Parathyroid adenoma (tissue), 2 donors: ENCODE data around the gene P2RX6.
"Not testable (repeated sequence)": the region's sequence is repeated elsewhere in the genome, so short reads cannot be mapped to it uniquely, and the experiment has no call there.

Source experiments
- H2AFZ ChIP-seq: fragments of 300-600 bp; sonication (generic); one replicate; pipeline ENCODE4 v1.7.0; 2017; ENCODE audit warnings: antibody characterized with exemption, mild to moderate bottlenecking
- H3K27ac ChIP-seq: fragments of 300-600 bp; sonication (generic); one replicate; pipeline ENCODE4 v1.7.0; 2017
- H3K27me3 ChIP-seq: fragments of 300-600 bp; sonication (generic); one replicate; pipeline ENCODE4 v1.7.0; 2017; ENCODE audit warnings: low read length; ENCODE audit not compliant: control insufficient read depth, insufficient read depth
- H3K36me3 ChIP-seq: fragments of 300-600 bp; sonication (generic); one replicate; pipeline ENCODE4 v1.7.0; 2017; ENCODE audit warnings: low read length; ENCODE audit not compliant: control insufficient read depth, insufficient read depth
- H3K4me1 ChIP-seq: fragments of 300-600 bp; sonication (generic); one replicate; pipeline ENCODE4 v1.7.0; 2017; ENCODE audit warnings: control low read depth
- H3K4me2 ChIP-seq: fragments of 300-600 bp; sonication (generic); one replicate; pipeline ENCODE4 v1.7.0; 2017; ENCODE audit warnings: low read length
- H3K4me3 ChIP-seq: fragments of 300-600 bp; sonication (generic); one replicate; pipeline ENCODE4 v1.7.0; 2017; ENCODE audit warnings: low read depth, low read length
- H3K79me2 ChIP-seq: fragments of 300-600 bp; sonication (generic); one replicate; pipeline ENCODE4 v1.7.0; 2017; ENCODE audit warnings: control low read depth
- H3K9ac ChIP-seq: fragments of 300-600 bp; sonication (generic); one replicate; pipeline ENCODE4 v1.7.0; 2017; ENCODE audit warnings: mild to moderate bottlenecking
- H3K9me3 ChIP-seq: fragments of 300-600 bp; sonication (generic); one replicate; pipeline ENCODE4 v1.7.0; 2017; ENCODE audit warnings: low read length; ENCODE audit not compliant: control insufficient read depth
- TF ChIP-seq, protein P1 (sequence below): fragments of 300-600 bp; sonication (generic); IDR thresholded peaks from one replicate; pipeline ENCODE4 v1.7.0; 2017; ENCODE audit warnings: antibody characterized with exemption, mild to moderate bottlenecking
- donor health status: primary hyperparathyroidism.

P2RX6 gene

DNA sequence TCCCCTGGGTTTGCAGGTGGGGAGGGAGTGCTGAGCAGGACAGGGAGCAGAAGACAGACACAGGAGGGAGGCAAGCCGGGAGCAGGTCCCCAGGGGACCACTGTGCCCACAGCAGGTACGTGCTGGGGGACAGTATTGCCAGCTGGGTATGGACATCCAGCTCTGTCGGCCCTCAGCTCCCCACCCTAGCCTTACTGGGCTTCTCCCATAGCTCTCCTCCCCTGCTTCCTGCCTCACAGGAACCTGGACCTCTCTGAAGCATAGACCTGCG lies 40.5 kb downstream of the P2RX6 start:
- TF ChIP-seq, protein P1, sequence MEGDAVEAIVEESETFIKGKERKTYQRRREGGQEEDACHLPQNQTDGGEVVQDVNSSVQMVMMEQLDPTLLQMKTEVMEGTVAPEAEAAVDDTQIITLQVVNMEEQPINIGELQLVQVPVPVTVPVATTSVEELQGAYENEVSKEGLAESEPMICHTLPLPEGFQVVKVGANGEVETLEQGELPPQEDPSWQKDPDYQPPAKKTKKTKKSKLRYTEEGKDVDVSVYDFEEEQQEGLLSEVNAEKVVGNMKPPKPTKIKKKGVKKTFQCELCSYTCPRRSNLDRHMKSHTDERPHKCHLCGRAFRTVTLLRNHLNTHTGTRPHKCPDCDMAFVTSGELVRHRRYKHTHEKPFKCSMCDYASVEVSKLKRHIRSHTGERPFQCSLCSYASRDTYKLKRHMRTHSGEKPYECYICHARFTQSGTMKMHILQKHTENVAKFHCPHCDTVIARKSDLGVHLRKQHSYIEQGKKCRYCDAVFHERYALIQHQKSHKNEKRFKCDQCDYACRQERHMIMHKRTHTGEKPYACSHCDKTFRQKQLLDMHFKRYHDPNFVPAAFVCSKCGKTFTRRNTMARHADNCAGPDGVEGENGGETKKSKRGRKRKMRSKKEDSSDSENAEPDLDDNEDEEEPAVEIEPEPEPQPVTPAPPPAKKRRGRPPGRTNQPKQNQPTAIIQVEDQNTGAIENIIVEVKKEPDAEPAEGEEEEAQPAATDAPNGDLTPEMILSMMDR = no peak

DNA sequence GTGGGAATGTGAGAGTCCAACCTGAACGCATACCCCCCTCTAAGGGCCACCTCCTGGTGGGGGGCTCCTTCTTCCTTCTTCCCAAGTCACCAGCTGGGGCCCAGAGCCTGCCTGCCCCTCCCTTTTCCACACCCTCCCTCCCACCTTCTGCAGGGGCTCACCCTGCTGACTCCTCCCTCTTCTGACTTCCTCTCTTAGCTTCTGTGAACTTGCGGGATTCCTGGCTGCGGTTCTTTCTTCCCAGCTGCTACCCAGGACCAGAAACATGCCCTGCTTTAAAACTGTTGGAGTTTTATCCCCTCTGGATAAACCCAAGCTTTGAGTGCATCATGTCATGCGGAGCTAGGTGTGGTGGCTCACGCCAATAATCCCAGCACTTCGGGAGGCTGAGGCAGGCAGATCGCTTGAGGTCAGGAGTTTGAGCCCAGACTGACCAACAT lies 40.9 kb downstream of the P2RX6 start:
- H3K4me3 ChIP-seq = no peak overlapping the region
- H3K9ac ChIP-seq = no peak overlapping the region
- no peaks in the 10 kb centered on the region for H3K4me1 ChIP-seq
- H3K36me3 ChIP-seq = no peaks in the 10 kb centered on the region
- H2AFZ ChIP-seq = no peak overlapping the region
- H3K79me2 ChIP-seq = no peaks in the 10 kb centered on the region
- H3K9me3 ChIP-seq = no peaks in the 10 kb centered on the region
- H3K27me3 ChIP-seq = no peaks in the 10 kb centered on the region
- TF ChIP-seq, protein P1 = no peak
- H3K27ac ChIP-seq = no peak overlapping the region
- no peak overlapping the region for H3K4me2 ChIP-seq

More for the DNA sequence above, 40.5 kb downstream of the P2RX6 start:
- no peak overlapping the region for H2AFZ ChIP-seq
- no peaks in the 10 kb centered on the region for H3K27me3 ChIP-seq
- H3K4me1 ChIP-seq = no peaks in the 10 kb centered on the region
- H3K4me2 ChIP-seq = no peak overlapping the region
- H3K4me3 ChIP-seq = no peak overlapping the region
- H3K27ac ChIP-seq = no peak overlapping the region
- H3K9ac ChIP-seq = no peak overlapping the region
- H3K36me3 ChIP-seq = no peaks in the 10 kb centered on the region
- no peaks in the 10 kb centered on the region for H3K9me3 ChIP-seq
- no peaks in the 10 kb centered on the region for H3K79me2 ChIP-seq

DNA sequence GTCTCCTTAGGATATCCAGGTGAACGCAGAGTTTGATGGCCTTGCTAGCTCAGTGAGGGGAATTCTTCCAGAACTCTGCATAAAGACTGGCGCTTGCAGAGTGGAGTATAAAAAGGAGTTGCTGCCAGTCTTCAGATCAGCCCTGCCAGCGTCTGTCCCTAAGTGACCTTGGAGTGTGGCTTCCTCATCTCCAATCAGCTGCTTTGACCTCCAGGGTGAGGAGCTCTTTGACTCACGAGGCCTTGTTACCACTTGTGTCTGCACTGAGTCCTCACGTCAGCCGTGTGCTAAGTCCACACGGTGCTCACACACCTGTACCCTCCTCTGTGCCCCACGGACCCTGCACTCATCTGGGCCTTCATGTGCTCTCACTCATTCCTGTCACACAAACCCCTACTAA lies 45.4 kb downstream of the P2RX6 start:
- not testable (repeated sequence) for H3K79me2 ChIP-seq, H3K9ac ChIP-seq, H3K4me1 ChIP-seq, H3K36me3 ChIP-seq, H3K4me2 ChIP-seq, H3K27ac ChIP-seq, H3K27me3 ChIP-seq, H3K9me3 ChIP-seq, H2AFZ ChIP-seq, H3K4me3 ChIP-seq

DNA sequence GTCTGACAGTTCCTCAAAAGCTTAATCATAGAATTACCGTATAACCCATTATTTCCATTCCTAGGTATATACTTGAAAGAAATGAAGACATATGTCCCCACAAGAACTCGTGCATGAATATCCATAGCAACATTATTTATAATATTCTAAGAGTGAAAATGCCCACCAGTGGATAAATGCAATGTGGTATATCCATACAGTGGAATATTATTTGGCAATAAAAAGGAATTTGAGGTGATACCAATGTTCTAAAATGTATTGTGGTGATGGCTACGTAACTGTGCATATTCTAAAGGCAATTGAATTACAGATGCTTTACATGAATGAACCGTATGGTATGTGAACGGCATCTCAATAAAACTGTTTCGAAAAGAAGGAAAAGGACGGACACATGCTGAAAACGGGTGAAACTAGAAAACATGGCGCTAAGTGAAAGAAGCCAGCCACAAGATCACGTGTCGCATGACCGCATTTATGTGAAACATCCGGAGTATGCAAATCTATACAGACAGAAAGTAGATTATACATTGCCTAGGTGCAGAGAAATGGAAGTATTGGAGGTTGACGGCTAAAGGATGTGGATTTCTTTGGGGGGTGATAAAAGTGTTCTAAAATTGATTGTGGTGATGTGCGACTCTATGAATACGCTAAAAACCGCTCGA lies 46.8 kb downstream of the P2RX6 start:
- H3K9me3 ChIP-seq, H3K27ac ChIP-seq, H3K36me3 ChIP-seq, H3K27me3 ChIP-seq, H2AFZ ChIP-seq, H3K4me3 ChIP-seq, H3K4me2 ChIP-seq, H3K4me1 ChIP-seq, H3K79me2 ChIP-seq, H3K9ac ChIP-seq: not testable (repeated sequence)

DNA sequence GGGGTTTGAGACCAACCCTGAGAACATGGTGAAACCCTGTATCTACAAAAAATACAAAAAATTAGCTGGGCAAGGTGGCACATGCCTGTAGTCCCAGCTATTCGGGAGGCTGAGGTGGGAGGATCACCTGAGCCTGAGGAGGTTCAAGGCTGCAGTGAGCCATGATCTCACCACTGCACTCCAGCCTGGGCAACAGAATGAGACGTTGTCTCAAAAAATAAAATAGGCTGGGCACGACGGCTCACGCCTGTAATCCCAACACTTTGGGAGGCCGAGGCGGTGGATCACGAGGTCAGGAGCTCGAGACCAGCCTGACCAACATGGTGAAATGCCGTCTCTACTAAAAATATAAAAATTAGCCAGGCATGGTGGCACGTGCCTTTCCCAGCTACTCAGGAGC lies 49.5 kb downstream of the P2RX6 start:
- H3K27me3 ChIP-seq, H3K36me3 ChIP-seq, H3K4me3 ChIP-seq, H3K9ac ChIP-seq, H3K4me1 ChIP-seq, H3K9me3 ChIP-seq, H3K27ac ChIP-seq, H2AFZ ChIP-seq, H3K4me2 ChIP-seq, H3K79me2 ChIP-seq: not testable (repeated sequence)

DNA sequence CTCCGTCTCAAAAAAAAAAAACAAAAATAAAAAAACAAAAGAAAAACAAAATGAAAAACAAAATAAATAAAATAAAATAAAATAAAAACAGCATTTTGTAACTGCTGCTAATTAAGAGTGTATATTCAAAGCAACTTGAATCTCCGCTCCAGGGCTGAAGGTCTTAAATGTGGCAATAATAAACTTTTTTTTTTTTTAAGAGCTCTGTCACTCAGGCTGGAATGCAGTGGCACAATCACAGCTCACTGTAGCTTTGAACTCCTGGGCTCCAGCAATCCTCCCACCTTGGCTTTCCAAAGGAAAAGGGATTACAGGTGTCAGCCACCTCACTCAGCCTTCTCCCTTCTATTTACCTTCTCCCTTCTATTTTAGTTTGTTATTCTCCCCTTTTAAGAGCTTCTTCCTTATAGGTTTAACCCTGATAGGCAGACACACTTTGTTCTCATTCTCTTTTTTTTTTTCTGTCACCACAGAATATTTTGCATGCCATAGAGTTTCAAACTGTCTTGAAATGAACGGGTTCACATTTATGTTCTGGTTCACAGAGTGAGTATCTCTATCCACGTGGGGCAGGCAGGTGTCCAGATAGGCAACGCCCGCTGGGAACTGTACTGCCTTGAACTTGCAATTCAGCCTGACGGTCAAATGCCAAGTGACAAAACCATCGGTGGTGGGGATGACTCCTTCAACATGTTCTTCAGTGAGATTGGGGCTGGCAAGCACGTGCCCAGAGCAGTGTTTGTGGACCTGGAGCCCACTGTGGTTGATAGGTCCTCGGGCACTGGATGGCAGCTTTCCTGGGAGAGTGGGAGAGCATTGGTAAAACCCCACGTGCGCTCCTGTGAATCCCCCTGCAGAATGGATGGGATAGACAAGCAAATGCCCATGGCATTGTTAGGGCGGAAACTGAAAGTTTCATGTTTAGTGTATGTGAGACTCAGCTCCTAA lies 50.2 kb downstream of the P2RX6 start:
- no peaks in the 10 kb centered on the region for H3K9me3 ChIP-seq
- H3K27ac ChIP-seq = no peak overlapping the region
- no peaks in the 10 kb centered on the region for H3K36me3 ChIP-seq
- H3K9ac ChIP-seq = no peak overlapping the region
- H3K27me3 ChIP-seq = no peaks in the 10 kb centered on the region
- H3K79me2 ChIP-seq = no peaks in the 10 kb centered on the region
- H3K4me1 ChIP-seq = no peaks in the 10 kb centered on the region
- no peak overlapping the region for H3K4me2 ChIP-seq
- TF ChIP-seq, protein P1 = no peak
- no peak overlapping the region for H2AFZ ChIP-seq
- H3K4me3 ChIP-seq = no peak overlapping the region
